Endothelial cell of umbilical vein (primary cell): ENCODE data around the gene MTARC2.

Experiments
- POLR2A ChIP-seq: IDR thresholded peaks from 2 replicates; pipeline ENCODE4 v1.6.1; 2012; ENCODE audit warnings: low read depth, mild to moderate bottlenecking, control low read depth, low read length
- POLR2AphosphoS5 ChIP-seq: IDR thresholded peaks from 2 replicates; pipeline ENCODE4 v1.6.1; 2012; ENCODE audit warnings: low read depth, mild to moderate bottlenecking, control low read depth, low read length, moderate library complexity; ENCODE audit not compliant: insufficient read depth

- TF ChIP-seq POLR2A (no peak), POLR2AphosphoS5 (no peak)
Measured at GRCh38 chr1:220769205-220769604, 21.1 kb downstream of the MTARC2 start.
